H9 (cell line): ENCODE results near the gene KLHL34. TPM values are rescaled to one million over a fixed set of nuclear protein-coding genes. Genes with fewer than 3 reads are reported as not detected.

Source experiments
- DNase-seq: peaks from one replicate; pipeline ENCODE4 v3.0.0-alpha.2; 2017
- H2AFZ ChIP-seq: one replicate; pipeline ENCODE4 v1.6.1; 2013; ENCODE audit warnings: mild to moderate bottlenecking, low read length, control low read depth, moderate library complexity
- H2AK5ac ChIP-seq: 2 replicates; pipeline ENCODE4 v1.6.1; 2013; ENCODE audit warnings: low read length, control low read depth, mixed read lengths; ENCODE audit not compliant: insufficient read length
- H2BK120ac ChIP-seq: one replicate; pipeline ENCODE4 v1.6.1; 2013; ENCODE audit warnings: low read depth, mild to moderate bottlenecking, low read length, control low read depth, inconsistent platforms; ENCODE audit not compliant: poor library complexity, severe bottlenecking
- H2BK12ac ChIP-seq: 2 replicates; pipeline ENCODE4 v1.6.1; 2013; ENCODE audit warnings: low read length, control low read depth, mixed read lengths, low read depth; ENCODE audit not compliant: insufficient read length
- H2BK15ac ChIP-seq: 2 replicates; pipeline ENCODE4 v1.6.1; 2013; ENCODE audit warnings: low read depth, low read length, control low read depth
- H2BK20ac ChIP-seq: one replicate; pipeline ENCODE4 v1.6.1; 2013; ENCODE audit warnings: low read depth, mild to moderate bottlenecking, low read length, control low read depth, inconsistent platforms; ENCODE audit not compliant: poor library complexity, severe bottlenecking
- H2BK5ac ChIP-seq: 2 replicates; pipeline ENCODE4 v1.6.1; 2013; ENCODE audit warnings: low read length, control low read depth, mixed read lengths; ENCODE audit not compliant: insufficient read length
- H3K14ac ChIP-seq: 2 replicates; pipeline ENCODE4 v1.6.1; 2013; ENCODE audit warnings: low read length, control low read depth; ENCODE audit not compliant: insufficient read depth
- H3K18ac ChIP-seq: 2 replicates; pipeline ENCODE4 v1.6.1; 2013; ENCODE audit warnings: low read depth, mild to moderate bottlenecking, mixed read lengths, low read length, control low read depth; ENCODE audit not compliant: insufficient read length
- H3K23ac ChIP-seq: 2 replicates; pipeline ENCODE4 v1.6.1; 2013; ENCODE audit warnings: low read length, control low read depth, mixed read lengths, low read depth; ENCODE audit not compliant: insufficient read length
- H3K23me2 ChIP-seq: 2 replicates; pipeline ENCODE4 v1.6.1; 2013; ENCODE audit warnings: low read depth, mild to moderate bottlenecking, mixed read lengths, low read length, control low read depth; ENCODE audit not compliant: insufficient read length, poor library complexity, severe bottlenecking
- H3K27ac ChIP-seq: 2 replicates; pipeline ENCODE4 v1.5.1; 2013; ENCODE audit warnings: low read length, control low read depth, mixed read lengths, low read depth; ENCODE audit not compliant: insufficient read length
- H3K27me3 ChIP-seq: 2 replicates; pipeline ENCODE4 v1.6.1; 2013; ENCODE audit warnings: low read length, control low read depth, inconsistent platforms; ENCODE audit not compliant: insufficient read depth
- H3K4ac ChIP-seq: 2 replicates; pipeline ENCODE4 v1.6.1; 2013; ENCODE audit warnings: low read depth, mild to moderate bottlenecking, control low read depth, inconsistent platforms, low read length, moderate library complexity
- H3K4me1 ChIP-seq: 2 replicates; pipeline ENCODE4 v1.6.1; 2013; ENCODE audit warnings: low read length, control low read depth, inconsistent platforms; ENCODE audit not compliant: insufficient read depth
- H3K4me2 ChIP-seq: 2 replicates; pipeline ENCODE4 v1.6.1; 2013; ENCODE audit warnings: low read length, control low read depth, mixed read lengths; ENCODE audit not compliant: insufficient read length, insufficient read depth
- H3K56ac ChIP-seq: 2 replicates; pipeline ENCODE4 v1.6.1; 2013; ENCODE audit warnings: low read depth, mild to moderate bottlenecking, mixed read lengths, low read length, control low read depth; ENCODE audit not compliant: insufficient read length
- H3K79me1 ChIP-seq: 2 replicates; pipeline ENCODE4 v1.6.1; 2013; ENCODE audit warnings: low read depth, mild to moderate bottlenecking, moderate library complexity, low read length, control low read depth, inconsistent platforms; ENCODE audit not compliant: insufficient read depth, poor library complexity, severe bottlenecking
- H3K79me2 ChIP-seq: 2 replicates; pipeline ENCODE4 v1.6.1; 2013; ENCODE audit warnings: low read length, control low read depth, inconsistent platforms; ENCODE audit not compliant: insufficient read depth
- H3K9ac ChIP-seq: 2 replicates; pipeline ENCODE4 v1.6.1; 2013; ENCODE audit warnings: low read length, control low read depth, mixed read lengths; ENCODE audit not compliant: insufficient read length; ENCODE audit errors: extremely low read depth
- H3K9me3 ChIP-seq: one replicate; pipeline ENCODE4 v1.6.1; 2013; ENCODE audit warnings: low read depth, low read length, inconsistent platforms; ENCODE audit not compliant: control insufficient read depth
- H3T11ph ChIP-seq: one replicate; pipeline ENCODE4 v1.6.1; 2013; ENCODE audit warnings: mild to moderate bottlenecking, low read length, control low read depth, inconsistent platforms
- H4K20me1 ChIP-seq: one replicate; pipeline ENCODE4 v1.6.1; 2013; ENCODE audit not compliant: control insufficient read depth, insufficient read length, insufficient read depth
- H4K5ac ChIP-seq: 2 replicates; pipeline ENCODE4 v1.6.1; 2013; ENCODE audit warnings: low read depth, mild to moderate bottlenecking, mixed read lengths, low read length, control low read depth; ENCODE audit not compliant: insufficient read length
- H4K8ac ChIP-seq: replicated peaks from 2 replicates; pipeline ENCODE4 v1.6.1; 2013; ENCODE audit warnings: low read length, control low read depth, mixed read lengths, low read depth; ENCODE audit not compliant: insufficient read length
- H4K91ac ChIP-seq: 2 replicates; pipeline ENCODE4 v1.6.1; 2013; ENCODE audit warnings: low read depth, mild to moderate bottlenecking, moderate library complexity, mixed read lengths, low read length, control low read depth; ENCODE audit not compliant: insufficient read length
- H3K27ac Mint-ChIP-seq, 3 experiments: 2 replicates in 2 of 3; 3 replicates in 1 of 3; pipeline ENCODE4 v1.8.0; 2020 to 2021; ENCODE audit warnings: mixed read lengths in 3 of 3, mild to moderate bottlenecking in 1 of 3, moderate library complexity in 1 of 3
- H3K27me3 Mint-ChIP-seq: 2 replicates; pipeline ENCODE4 v1.8.0; 2021; ENCODE audit warnings: low read depth, mild to moderate bottlenecking, moderate library complexity, mixed read lengths
- H3K36me3 Mint-ChIP-seq, 3 experiments: 2 replicates in 2 of 3; 3 replicates in 1 of 3; pipeline ENCODE4 v1.8.0; 2020 to 2021; ENCODE audit warnings: low read depth in 3 of 3, mixed read lengths in 3 of 3; ENCODE audit not compliant: insufficient read depth in 1 of 3
- H3K4me1 Mint-ChIP-seq, 2 experiments: 2 replicates each; pipeline ENCODE4 v1.8.0; 2020; ENCODE audit warnings: mixed read lengths in 2 of 2
- H3K4me3 Mint-ChIP-seq, 2 experiments: 2 replicates in 1 of 2; 3 replicates in 1 of 2; pipeline ENCODE4 v1.8.0; 2020 to 2021; ENCODE audit warnings: mild to moderate bottlenecking in 2 of 2, mixed read lengths in 2 of 2, moderate library complexity in 1 of 2
- H3K9me3 Mint-ChIP-seq, 2 experiments: 2 replicates in 1 of 2; 3 replicates in 1 of 2; pipeline ENCODE4 v1.8.0; 2020; ENCODE audit warnings: mild to moderate bottlenecking in 2 of 2, mixed read lengths in 2 of 2, moderate library complexity in 1 of 2
- CTCF ChIP-seq: fragments of 200-600 bp; sonication (generic); conservative IDR thresholded peaks from 3 replicates; pipeline ENCODE4 v1.8.0; 2021; ENCODE audit warnings: antibody characterized with exemption, mild to moderate bottlenecking
- WGBS: extraction: QIAGEN DNeasy Blood & Tissue Kit; methylation state at CpG from one replicate; pipeline ENCODE4 v1.1.7; 2013; ENCODE audit warnings: missing lambda C conversion rate, low lambda C conversion rate, mixed read lengths; ENCODE audit not compliant: insufficient read length; ENCODE audit errors: extremely low coverage; 5-methylcytosine and 5-hydroxymethylcytosine counted together
- total RNA-seq: library from RNA; stranded (reverse); gene quantifications from 2 replicates; pipeline ENCODE4 v1.2.1, GENCODE V29; 2021

Gene KLHL34
- total RNA-seq, 1 experiment from 2014 or later, result not detected

- Histone ChIP-seq H2AK5ac (no peak overlapping the region), H3K9me3 (peaks cover 26% of the 10 kb centered on the region), H4K8ac (no peak overlapping the region), H3K4me2 (no peak overlapping the region), H3K56ac (no peak overlapping the region), H2BK20ac (no peak overlapping the region), H3K79me1 (no peaks in the 10 kb centered on the region), H2AFZ (no peak overlapping the region), H3T11ph (no peak overlapping the region), H3K23me2 (no peaks in the 10 kb centered on the region), H3K27ac (no peak overlapping the region), H2BK12ac (no peak overlapping the region), H3K23ac (no peak overlapping the region), H4K91ac (no peak overlapping the region), H3K4me1 (no peaks in the 10 kb centered on the region), H4K5ac (no peak overlapping the region), H2BK5ac (no peak overlapping the region), H3K18ac (no peak overlapping the region), H3K27me3 (no peaks in the 10 kb centered on the region), H2BK15ac (no peak overlapping the region), H4K20me1 (no peaks in the 10 kb centered on the region), H3K14ac (no peak overlapping the region), H3K9ac (no peak overlapping the region), H3K4ac (no peak overlapping the region), H3K79me2 (no peaks in the 10 kb centered on the region), H2BK120ac (no peak overlapping the region)
- DNase-seq, result no peak
- H3K36me3 Mint-ChIP-seq, result no peaks in the 10 kb centered on the region
- no CpG with 5 or more reads among the region's 2 CpGs for WGBS
- no peaks in the 10 kb centered on the region for H3K27me3 Mint-ChIP-seq
- H3K27ac Mint-ChIP-seq, result no peak overlapping the region
- TF ChIP-seq CTCF, result no peak
- H3K4me3 Mint-ChIP-seq, result no peak overlapping the region
- H3K9me3 Mint-ChIP-seq, result peaks cover 0 to 22% of the 10 kb centered on the region in 2 experiments; a peak in 2 of 5 replicates
- peaks cover 13 to 14% of the 10 kb centered on the region in 2 experiments for H3K4me1 Mint-ChIP-seq
Observed at GRCh38 chrX:21675931-21676330, 17.8 kb upstream of the KLHL34 start.
